ENCODE results near the gene SEMA5A. TPM values are rescaled to one million over a fixed set of nuclear protein-coding genes. Genes with fewer than 3 reads are reported as not detected.

Gene SEMA5A
- total RNA-seq, 1 donor from 2014 or later: 9.3 TPM

GRCh38 chr5:9139344-9139743, 406.5 kb downstream of the SEMA5A start:
- TF ChIP-seq POLR2A (IDR thresholded peaks at IDR 0.05) (no peak), CTCF (IDR thresholded peaks at IDR 0.05) (no peak), POLR2AphosphoS5 (IDR thresholded peaks at IDR 0.05; ENCODE audit: insufficient read depth in 1 of 2, low read depth in 1 of 2) (no peak)
- no peak for DNase-seq (ENCODE audit: extremely low spot score in 2 of 2)

GRCh38 chr5:9128136-9128535, 417.7 kb downstream of the SEMA5A start:
- DNase-seq (ENCODE audit: extremely low spot score in 2 of 2): no peak
- Histone ChIP-seq H3K27me3 (no peaks in the 10 kb centered on the region), H3K4me3 (no peak overlapping the region), H3K36me3 (no peaks in the 10 kb centered on the region), H3K4me1 (peaks cover 9% of the 10 kb centered on the region), H3K27ac (no peak overlapping the region), H3K9me3 (no peaks in the 10 kb centered on the region)
- TF ChIP-seq POLR2A (IDR thresholded peaks at IDR 0.05) (no peak), POLR2AphosphoS5 (IDR thresholded peaks at IDR 0.05; ENCODE audit: insufficient read depth in 1 of 2, low read depth in 1 of 2) (no peak), CTCF (IDR thresholded peaks at IDR 0.05) (no peak)
- intact Hi-C loops (cut with DNase I): no loop called here

More at GRCh38 chr5:9139344-9139743, 406.5 kb downstream of the SEMA5A start:
- intact Hi-C loops (cut with DNase I): no loop called here
- Histone ChIP-seq H3K27me3 (no peaks in the 10 kb centered on the region), H3K36me3 (no peaks in the 10 kb centered on the region), H3K9me3 (no peaks in the 10 kb centered on the region), H3K27ac (no peak overlapping the region), H3K4me3 (no peak overlapping the region), H3K4me1 (no peaks in the 10 kb centered on the region)

GRCh38 chr5:9126490-9126889, 419.4 kb downstream of the SEMA5A start:
- no peak for DNase-seq (ENCODE audit: extremely low spot score in 2 of 2)
- intact Hi-C loops (cut with DNase I): no loop called here
- H3K36me3 ChIP-seq: no peaks in the 10 kb centered on the region
- H3K9me3 ChIP-seq: no peaks in the 10 kb centered on the region
- H3K4me3 ChIP-seq: no peak overlapping the region
- peaks cover 9% of the 10 kb centered on the region for H3K4me1 ChIP-seq
- no peak for TF ChIP-seq POLR2AphosphoS5 (IDR thresholded peaks at IDR 0.05; ENCODE audit: insufficient read depth in 1 of 2, low read depth in 1 of 2)
- TF ChIP-seq POLR2A (IDR thresholded peaks at IDR 0.05): no peak
- no peak for TF ChIP-seq CTCF (IDR thresholded peaks at IDR 0.05)
- no peak overlapping the region for H3K27ac ChIP-seq
- no peaks in the 10 kb centered on the region for H3K27me3 ChIP-seq

- H3K27me3 ChIP-seq: no peaks in the 10 kb centered on the region
Measured at GRCh38 chr5:9125852-9126251, 420.0 kb downstream of the SEMA5A start.

More at GRCh38 chr5:9125852-9126251, 420.0 kb downstream of the SEMA5A start:
- TF ChIP-seq POLR2A (IDR thresholded peaks at IDR 0.05): no peak
- no peak for TF ChIP-seq POLR2AphosphoS5 (IDR thresholded peaks at IDR 0.05; ENCODE audit: insufficient read depth in 1 of 2, low read depth in 1 of 2)
- TF ChIP-seq CTCF (IDR thresholded peaks at IDR 0.05): no peak
- Histone ChIP-seq H3K27ac (no peak overlapping the region), H3K9me3 (no peaks in the 10 kb centered on the region), H3K4me1 (peaks cover 9% of the 10 kb centered on the region), H3K4me3 (no peak overlapping the region), H3K36me3 (no peaks in the 10 kb centered on the region)
- DNase-seq (ENCODE audit: extremely low spot score in 2 of 2): no peak
- intact Hi-C loops (cut with DNase I): no loop called here
